ENCODE measurements around the gene MDK. TPM values are rescaled to one million over a fixed set of nuclear protein-coding genes. Genes with fewer than 3 reads are reported as not detected.

MDK gene
- total RNA-seq, 2 donors from 2014 or later, result 36.9 to 63.0 TPM

GRCh38 chr11:46337626-46338345 lies 43.7 kb upstream of the MDK start:
- no peak for ATAC-seq
- Histone ChIP-seq H3K4me3 (no peak overlapping the region), H3K27me3 (peaks cover 0 to 7% of the 10 kb centered on the region in 2 donors), H3K9me3 (no peaks in the 10 kb centered on the region), H3K27ac (no peak overlapping the region), H3K4me1 (peaks cover 21% of the 10 kb centered on the region), H3K36me3 (replicated peaks in 1 of 2; ENCODE audit: insufficient read depth in 1 of 2, low read depth in 2 of 2) (no peaks in the 10 kb centered on the region)
- no peak for DNase-seq
- intact Hi-C loops (cut with DNase I), result no loop called here
- TF ChIP-seq POLR2A (IDR thresholded peaks at IDR 0.05) (no peak), CTCF (IDR thresholded peaks at IDR 0.05) (no peak)
- 78 to 90% methylated on average over 13 of the region's 13 CpGs for WGBS, 2 donors

- Histone ChIP-seq H3K36me3 (replicated peaks in 1 of 2; ENCODE audit: insufficient read depth in 1 of 2, low read depth in 2 of 2) (no peaks in the 10 kb centered on the region), H3K27ac (peak overlapping the region in 2 of 4 donors; percentile 4 to 31), H3K4me3 (no peak overlapping the region), H3K27me3 (no peaks in the 10 kb centered on the region), H3K4me1 (peaks cover 22% of the 10 kb centered on the region), H3K9me3 (no peaks in the 10 kb centered on the region)
- DNase-seq, result no peak
- TF ChIP-seq CTCF (IDR thresholded peaks at IDR 0.05), result no peak
- intact Hi-C loops (cut with DNase I), result no loop called here
- WGBS, 2 donors, result 31 to 32% methylated on average over 9 of the region's 9 CpGs
- no peak for ATAC-seq
These were observed 42.9 kb upstream of the MDK start for GRCh38 chr11:46338636-46338987.

- peak in 2 of 4 donors; percentile 25 to 49 for DNase-seq
These were observed 42.3 kb upstream of the MDK start for GRCh38 chr11:46338988-46339666.

GRCh38 chr11:46339816-46340215 lies 41.7 kb upstream of the MDK start:
- H3K4me1 ChIP-seq, result peaks cover 23% of the 10 kb centered on the region
- H3K27me3 ChIP-seq, result no peaks in the 10 kb centered on the region
- H3K9me3 ChIP-seq, result no peaks in the 10 kb centered on the region
- no peak for TF ChIP-seq POLR2A (IDR thresholded peaks at IDR 0.05)
- TF ChIP-seq CTCF (IDR thresholded peaks at IDR 0.05), result no peak
- intact Hi-C loops (cut with DNase I), result no loop called here
- ATAC-seq (no peak), DNase-seq (no peak)
- H3K27ac ChIP-seq, result no peak overlapping the region
- H3K36me3 ChIP-seq (replicated peaks in 1 of 2; ENCODE audit: insufficient read depth in 1 of 2, low read depth in 2 of 2), result no peaks in the 10 kb centered on the region
- 81 to 83% methylated on average over 2 of the region's 2 CpGs for WGBS, 2 donors
- H3K4me3 ChIP-seq, result no peak overlapping the region

More at GRCh38 chr11:46338988-46339666, 42.3 kb upstream of the MDK start:
- peaks cover 23% of the 10 kb centered on the region for H3K4me1 ChIP-seq
- H3K27me3 ChIP-seq, result no peaks in the 10 kb centered on the region
- ATAC-seq, result peak; percentile 52
- no peaks in the 10 kb centered on the region for H3K9me3 ChIP-seq
- H3K4me3 ChIP-seq, result no peak overlapping the region
- WGBS, 2 donors, result 24 to 48% methylated on average over 8 to 16 of the region's 16 CpGs
- intact Hi-C loops (cut with DNase I), result no loop called here
- TF ChIP-seq CTCF (IDR thresholded peaks at IDR 0.05), result no peak
- no peak for TF ChIP-seq POLR2A (IDR thresholded peaks at IDR 0.05)
- no peaks in the 10 kb centered on the region for H3K36me3 ChIP-seq (replicated peaks in 1 of 2; ENCODE audit: insufficient read depth in 1 of 2, low read depth in 2 of 2)
- H3K27ac ChIP-seq, result peak overlapping the region in 2 of 4 donors; percentile 4 to 31

Data from body of pancreas (tissue), 4 donors.